Left renal cortex interstitium (tissue), 4 donors: ENCODE measurements around the gene TRIM37. TPM values are rescaled to one million over a fixed set of nuclear protein-coding genes. Genes with fewer than 3 reads are reported as not detected.
"Not testable (repeated sequence)": the region's sequence is repeated elsewhere in the genome, so short reads cannot be mapped to it uniquely, and the experiment has no call there.

Experiments used
- DNase-seq, 4 donors: peaks; one replicate each; pipeline ENCODE4 v3.0.0-alpha.2; 2013; ENCODE audit warnings: low read depth in 4 of 4, low spot score in 2 of 4, missing footprints in 1 of 4
- polyA plus RNA-seq, 4 donors: library from polyadenylated mRNA; unstranded; fragments of 120-200 nt; gene quantifications; one replicate each; pipeline ENCODE4 v1.2.1, GENCODE V29; 2013; ENCODE audit not compliant: insufficient read length in 4 of 4

The TRIM37 gene
- polyA plus RNA-seq, 4 donors = 24.5 to 28.9 (median 25.7) TPM

- DNase-seq = no peak
Observed at GRCh38 chr17:58997756-58998553, 108.7 kb downstream of the TRIM37 start.

- DNase-seq = no peak
Observed at GRCh38 chr17:58996968-58997367, 109.7 kb downstream of the TRIM37 start.

- no peak for DNase-seq
Observed at GRCh38 chr17:58995247-58995940, 111.3 kb downstream of the TRIM37 start.

- DNase-seq = no peak
Observed at GRCh38 chr17:58993311-58993710, 113.4 kb downstream of the TRIM37 start.

- no peak for DNase-seq
Observed at GRCh38 chr17:58991718-58992331, 114.9 kb downstream of the TRIM37 start.

- DNase-seq = no peak
Observed at GRCh38 chr17:58989629-58990028, 117.1 kb downstream of the TRIM37 start.

GRCh38 chr17:58985971-58986370 is 120.7 kb downstream of the TRIM37 start:
- DNase-seq = no peak

- DNase-seq = no peak
Observed at GRCh38 chr17:58985367-58985766, 121.3 kb downstream of the TRIM37 start.

GRCh38 chr17:58982626-58983025 is 124.1 kb downstream of the TRIM37 start:
- no peak for DNase-seq

GRCh38 chr17:58980706-58981481 is 125.8 kb downstream of the TRIM37 start:
- no peak for DNase-seq

- DNase-seq = no peak
Observed at GRCh38 chr17:58976541-58976940, 130.1 kb downstream of the TRIM37 start.

- DNase-seq = no peak
Observed at GRCh38 chr17:58974354-58974753, 132.3 kb downstream of the TRIM37 start.

- no peak for DNase-seq
Observed at GRCh38 chr17:58970609-58971450, 135.8 kb downstream of the TRIM37 start.

- no peak for DNase-seq
Observed at GRCh38 chr17:58969612-58970011, 137.1 kb downstream of the TRIM37 start.

GRCh38 chr17:58969156-58969555 is 137.5 kb downstream of the TRIM37 start:
- DNase-seq = peak in 3 of 4 donors; percentile 27 to 34 (median 30)

- no peak for DNase-seq
Observed at GRCh38 chr17:58968426-58969061, 138.1 kb downstream of the TRIM37 start.

- DNase-seq = no peak
Observed at GRCh38 chr17:58966208-58966607, 140.5 kb downstream of the TRIM37 start.

GRCh38 chr17:58965221-58965620 is 141.5 kb downstream of the TRIM37 start:
- DNase-seq = no peak

- DNase-seq = no peak
Observed at GRCh38 chr17:58960068-58960467, 146.6 kb downstream of the TRIM37 start.

- DNase-seq = not testable (repeated sequence)
Observed at GRCh38 chr17:58957725-58958073, 149.0 kb downstream of the TRIM37 start.
